ENCODE data around the gene EN2.

EN2 gene

DNA sequence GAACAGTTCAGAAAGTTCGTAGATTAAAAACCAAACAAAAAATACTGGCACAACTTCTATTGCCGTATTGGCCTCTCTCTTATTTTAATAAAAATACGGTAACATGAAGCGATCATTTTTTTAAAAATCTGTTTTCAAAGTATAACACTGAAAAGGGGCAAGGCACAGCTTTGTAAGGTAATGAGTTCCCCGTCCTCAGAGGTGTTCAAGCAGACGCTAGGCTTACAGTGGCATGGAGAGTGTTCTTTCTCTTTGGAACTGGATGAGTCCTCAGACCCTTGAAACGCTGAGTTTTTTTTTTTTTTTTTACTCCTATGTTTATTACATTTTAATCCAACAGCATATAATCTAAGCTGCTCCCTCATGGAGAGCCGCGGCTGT, 7.8 kb downstream of the EN2 start:
- TF ChIP-seq ZNF384 (IDR thresholded peaks at IDR 0.05) (no peak), HDGF (IDR thresholded peaks at IDR 0.05; ENCODE audit: borderline replicate concordance) (no peak), TARDBP (IDR thresholded peaks at IDR 0.05) (no peak), NFRKB (IDR thresholded peaks at IDR 0.05) (no peak), FOXM1 (IDR thresholded peaks at IDR 0.05; ENCODE audit: borderline replicate concordance) (no peak), SP1 (IDR thresholded peaks at IDR 0.05) (no peak), FOXA1 (IDR thresholded peaks at IDR 0.05) (no peak), ARNT (IDR thresholded peaks at IDR 0.05) (no peak), CTBP1 (IDR thresholded peaks at IDR 0.05; ENCODE audit: borderline replicate concordance) (no peak), BHLHE40 (IDR thresholded peaks at IDR 0.05; ENCODE audit: borderline replicate concordance) (no peak), SUZ12 (IDR thresholded peaks at IDR 0.05) (no peak), L3MBTL2 (conservative IDR thresholded peaks at IDR 0.05) (no peak), FOXK2 (IDR thresholded peaks at IDR 0.05) (no peak), ELF4 (IDR thresholded peaks at IDR 0.05) (no peak), LEF1 (IDR thresholded peaks at IDR 0.05; ENCODE audit: borderline replicate concordance) (no peak)
- TF ChIP-seq, protein P1, sequence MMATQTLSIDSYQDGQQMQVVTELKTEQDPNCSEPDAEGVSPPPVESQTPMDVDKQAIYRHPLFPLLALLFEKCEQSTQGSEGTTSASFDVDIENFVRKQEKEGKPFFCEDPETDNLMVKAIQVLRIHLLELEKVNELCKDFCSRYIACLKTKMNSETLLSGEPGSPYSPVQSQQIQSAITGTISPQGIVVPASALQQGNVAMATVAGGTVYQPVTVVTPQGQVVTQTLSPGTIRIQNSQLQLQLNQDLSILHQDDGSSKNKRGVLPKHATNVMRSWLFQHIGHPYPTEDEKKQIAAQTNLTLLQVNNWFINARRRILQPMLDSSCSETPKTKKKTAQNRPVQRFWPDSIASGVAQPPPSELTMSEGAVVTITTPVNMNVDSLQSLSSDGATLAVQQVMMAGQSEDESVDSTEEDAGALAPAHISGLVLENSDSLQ (IDR thresholded peaks at IDR 0.05) = no peak
- DNase-seq (ENCODE audit: extremely low spot score) = no peak
- POLR2A ChIA-PET = no interaction called here
- CTCF ChIA-PET = interaction anchor here (0.6 kb wide), 1 partner anchor 22 kb away, joined by 9 read pairs; no protein-coding TSS in a partner anchor

DNA sequence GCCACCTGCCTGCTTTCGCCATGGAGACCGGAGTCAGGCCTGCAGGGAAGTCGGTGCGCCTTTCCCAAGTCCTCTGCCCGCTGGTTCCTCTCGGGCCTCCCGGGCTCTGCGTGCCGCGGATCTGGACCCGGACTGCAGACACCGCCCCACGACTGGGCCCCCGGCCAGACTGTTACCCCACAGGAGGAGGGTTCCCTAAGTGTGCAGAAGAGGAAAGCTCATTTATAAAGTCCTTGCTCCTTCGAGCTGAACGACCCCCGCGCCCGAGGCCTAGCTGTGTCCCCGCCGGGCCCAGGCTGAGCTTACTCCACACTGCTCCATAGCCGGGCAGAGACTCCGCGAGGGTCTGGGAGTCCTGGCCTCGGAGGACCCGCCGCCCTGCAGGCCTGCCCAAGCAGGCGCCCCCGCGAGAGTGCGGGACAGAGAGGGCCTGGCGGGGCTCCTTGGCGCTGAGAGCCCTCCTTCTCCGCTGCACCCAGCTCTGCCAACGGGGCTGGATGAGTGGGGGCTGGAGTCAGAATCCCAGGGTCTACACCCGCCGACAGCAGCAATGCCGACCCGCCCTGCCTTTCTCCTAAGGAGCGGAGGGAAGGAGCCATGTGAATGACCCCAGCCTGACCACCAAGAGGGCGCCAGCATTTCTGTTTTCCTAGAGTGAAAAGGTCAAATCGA, 8.3 kb downstream of the EN2 start:
- TF ChIP-seq TARDBP (IDR thresholded peaks at IDR 0.05) (no peak), SP1 (IDR thresholded peaks at IDR 0.05) (no peak), FOXK2 (IDR thresholded peaks at IDR 0.05) (no peak), ARNT (IDR thresholded peaks at IDR 0.05) (no peak), HDGF (IDR thresholded peaks at IDR 0.05; ENCODE audit: borderline replicate concordance) (no peak)
- ChIA-PET CTCF (interaction anchor here (0.6 kb wide), 1 partner anchor 22 kb away, joined by 9 read pairs; no protein-coding TSS in a partner anchor), POLR2A (no interaction called here)
- DNase-seq (ENCODE audit: extremely low spot score) = no peak

DNA sequence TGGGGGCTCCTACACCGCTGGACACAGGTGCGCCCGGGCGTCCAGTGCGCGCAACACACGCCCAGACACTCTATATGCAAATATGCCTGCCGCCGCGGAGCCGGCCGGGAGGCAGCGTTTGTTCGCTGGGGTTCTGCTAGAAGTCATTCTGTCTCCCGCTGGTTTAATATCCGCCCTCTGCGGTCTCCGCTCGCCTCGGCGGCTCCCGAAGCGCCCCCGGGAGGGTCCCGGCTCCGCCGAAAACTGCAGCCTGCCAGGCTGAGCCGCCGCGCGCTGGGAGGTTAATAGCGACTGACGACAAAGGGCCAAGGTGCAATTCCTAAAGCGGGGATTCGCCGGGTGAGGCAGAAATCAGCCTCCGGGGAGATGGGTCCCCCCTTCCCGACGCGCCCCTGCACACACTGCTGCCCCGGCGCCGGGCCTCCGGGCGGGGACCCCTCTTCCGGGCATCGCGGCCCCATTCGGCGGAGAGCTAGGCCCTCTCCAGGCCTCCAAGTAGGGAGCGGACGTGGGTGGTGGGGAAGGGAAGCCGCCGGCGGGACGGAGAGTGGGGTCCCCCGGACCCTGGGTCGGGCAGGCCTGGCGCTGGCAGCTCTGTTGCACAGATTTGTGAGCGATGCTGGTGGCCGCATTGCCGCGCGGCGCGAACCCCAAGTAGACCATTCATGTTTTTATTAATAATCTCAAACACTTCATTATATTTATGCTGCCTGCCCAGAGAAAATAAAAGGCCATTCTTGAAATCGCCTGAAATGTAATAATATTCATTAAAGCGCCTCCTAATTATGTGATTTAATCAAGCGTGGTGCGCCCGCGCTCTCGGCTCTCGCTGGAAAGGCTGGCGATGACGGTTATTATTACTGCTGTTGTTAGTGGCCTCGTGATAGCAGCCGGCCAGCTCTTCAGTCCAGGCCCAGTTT, 9.1 kb downstream of the EN2 start:
- no peak for TF ChIP-seq HDGF (IDR thresholded peaks at IDR 0.05; ENCODE audit: borderline replicate concordance)
- no peak for TF ChIP-seq SP1 (IDR thresholded peaks at IDR 0.05)
- no peak for TF ChIP-seq FOXA1 (IDR thresholded peaks at IDR 0.05)
- CTCF ChIA-PET = no interaction called here
- no peak for DNase-seq (ENCODE audit: extremely low spot score)
- POLR2A ChIA-PET = no interaction called here

DNA sequence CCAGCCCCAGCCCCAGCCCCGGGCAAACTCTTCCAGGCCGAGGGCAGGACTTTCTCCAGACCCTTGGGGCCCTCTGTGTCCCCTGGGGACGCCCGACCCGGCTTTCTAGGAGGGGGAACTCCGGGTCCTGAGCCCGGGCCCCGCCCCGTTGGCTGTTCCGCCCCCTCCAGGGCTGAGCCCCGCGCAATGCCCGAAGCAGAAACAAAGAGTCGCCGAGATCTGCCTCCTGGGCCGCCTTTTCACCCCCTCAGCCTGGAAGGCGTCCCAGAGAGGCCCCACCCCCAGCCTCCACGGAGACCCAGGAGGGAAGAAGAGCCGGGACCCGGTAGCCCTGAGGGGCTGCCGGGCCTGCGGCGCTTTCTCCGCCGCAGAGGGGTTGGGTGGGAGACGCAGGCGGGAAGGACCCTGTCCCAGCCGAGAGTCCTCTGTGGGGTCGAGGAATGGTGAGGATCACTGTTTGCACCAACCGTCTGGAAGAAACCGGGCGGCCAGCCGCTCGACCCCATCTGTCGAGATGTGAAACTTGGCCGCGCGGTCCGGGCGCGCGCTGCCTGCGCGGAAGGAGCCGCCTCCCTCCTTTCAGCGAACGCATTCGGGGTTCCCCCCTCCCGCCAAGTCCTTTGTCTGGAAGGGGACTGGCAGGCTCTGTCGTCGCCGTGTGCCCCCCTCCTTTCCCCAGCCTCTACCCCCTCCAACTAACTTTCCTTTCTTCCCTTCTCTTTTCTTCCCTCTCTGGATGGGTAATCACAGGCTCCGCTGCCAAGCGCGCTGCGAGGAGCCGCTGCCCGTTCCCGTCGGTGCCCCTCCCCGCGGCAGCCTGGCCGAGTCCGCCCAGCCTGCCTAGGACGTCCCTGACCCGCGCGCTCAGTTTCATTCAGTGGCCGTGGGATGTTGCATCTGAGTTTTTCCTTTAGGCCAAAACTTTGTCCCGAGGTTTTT, 10.2 kb downstream of the EN2 start:
- DNase-seq (ENCODE audit: extremely low spot score) = no peak
- CTCF ChIA-PET = no interaction called here
- POLR2A ChIA-PET = no interaction called here
- TF ChIP-seq ELF4 (IDR thresholded peaks at IDR 0.05) (no peak), HDGF (IDR thresholded peaks at IDR 0.05; ENCODE audit: borderline replicate concordance) (no peak), CTBP1 (IDR thresholded peaks at IDR 0.05; ENCODE audit: borderline replicate concordance) (no peak), L3MBTL2 (conservative IDR thresholded peaks at IDR 0.05) (no peak), ARNT (IDR thresholded peaks at IDR 0.05) (no peak), SP1 (IDR thresholded peaks at IDR 0.05) (no peak), FOXK2 (IDR thresholded peaks at IDR 0.05) (no peak), LEF1 (IDR thresholded peaks at IDR 0.05; ENCODE audit: borderline replicate concordance) (no peak), ZNF384 (IDR thresholded peaks at IDR 0.05) (no peak)

DNA sequence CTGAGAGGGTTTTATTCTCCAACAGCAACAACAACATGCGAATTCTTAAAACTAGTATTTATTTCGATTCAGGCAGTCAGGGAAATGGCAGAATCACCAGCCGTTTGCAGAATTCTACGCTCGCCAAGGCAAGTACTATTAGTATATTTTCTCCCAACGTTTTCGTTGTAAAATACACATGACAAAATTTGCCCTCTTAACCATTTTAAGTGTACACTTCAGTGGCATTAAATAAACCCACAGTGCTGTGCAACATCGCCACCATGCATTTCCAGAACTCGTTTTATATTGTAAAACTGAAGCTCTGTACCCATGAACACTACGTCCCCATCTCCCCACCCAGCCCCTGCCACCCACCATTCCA, 10.8 kb downstream of the EN2 start:
- POLR2A ChIA-PET = no interaction called here
- TF ChIP-seq CTBP1 (IDR thresholded peaks at IDR 0.05; ENCODE audit: borderline replicate concordance) = no peak
- TF ChIP-seq, protein P1 (IDR thresholded peaks at IDR 0.05) = no peak
- no peak for TF ChIP-seq ZNF384 (IDR thresholded peaks at IDR 0.05)
- no peak for TF ChIP-seq FOXA1 (IDR thresholded peaks at IDR 0.05)
- no peak for TF ChIP-seq FOXK2 (IDR thresholded peaks at IDR 0.05)
- no peak for TF ChIP-seq L3MBTL2 (conservative IDR thresholded peaks at IDR 0.05)
- no peak for TF ChIP-seq HDGF (IDR thresholded peaks at IDR 0.05; ENCODE audit: borderline replicate concordance)
- TF ChIP-seq SUZ12 (IDR thresholded peaks at IDR 0.05) = no peak
- DNase-seq (ENCODE audit: extremely low spot score) = no peak
- CTCF ChIA-PET = no interaction called here

DNA sequence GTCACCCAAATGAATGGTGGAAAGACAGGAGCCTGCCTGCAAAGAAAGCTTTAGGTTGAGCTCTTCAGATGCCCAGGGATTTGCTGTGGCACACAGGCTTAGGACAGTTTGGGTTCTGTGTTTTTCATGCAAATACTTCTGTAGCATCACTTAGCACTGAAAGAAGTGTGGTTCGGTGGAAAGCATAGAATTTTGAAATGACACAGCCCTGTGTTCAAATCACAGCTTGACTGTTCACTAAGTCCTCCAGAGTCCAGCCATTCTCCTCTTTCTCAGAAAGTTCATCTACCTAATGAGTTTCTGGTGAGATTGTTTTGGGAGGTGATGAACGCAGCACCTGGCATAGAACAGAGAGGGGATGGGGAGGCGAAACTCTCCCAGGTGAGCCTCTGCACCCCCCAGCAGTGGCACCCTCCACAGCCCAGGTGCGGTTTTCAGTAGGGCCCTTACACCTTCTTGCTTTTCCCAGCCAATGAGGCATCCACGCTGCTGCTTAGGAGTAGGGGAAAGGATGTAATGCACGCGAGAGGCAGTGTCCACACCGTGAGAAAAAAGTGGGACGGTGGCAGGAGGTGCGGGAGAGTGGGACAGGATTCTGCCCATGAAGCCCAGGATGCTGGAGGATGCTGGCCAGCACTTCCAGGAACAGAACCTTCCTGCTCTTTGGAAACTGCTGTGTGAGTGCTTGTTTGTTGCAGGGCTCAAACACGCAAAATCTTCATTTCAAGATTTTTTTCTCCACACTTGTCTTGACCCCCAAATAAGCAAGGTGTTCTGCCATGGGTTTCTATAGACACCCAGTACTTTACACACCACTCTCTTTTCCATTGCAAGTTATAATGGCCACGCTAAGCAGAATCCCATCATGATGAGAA, 11.6 kb downstream of the EN2 start:
- CTCF ChIA-PET = no interaction called here
- POLR2A ChIA-PET = no interaction called here
- no peak for DNase-seq (ENCODE audit: extremely low spot score)
- TF ChIP-seq LEF1 (IDR thresholded peaks at IDR 0.05; ENCODE audit: borderline replicate concordance) = no peak
- no peak for TF ChIP-seq TARDBP (IDR thresholded peaks at IDR 0.05)
- no peak for TF ChIP-seq FOXA1 (IDR thresholded peaks at IDR 0.05)
- TF ChIP-seq, protein P1 (IDR thresholded peaks at IDR 0.05) = no peak
- no peak for TF ChIP-seq NFRKB (IDR thresholded peaks at IDR 0.05)
- TF ChIP-seq FOXK2 (IDR thresholded peaks at IDR 0.05) = no peak
- TF ChIP-seq SP1 (IDR thresholded peaks at IDR 0.05) = no peak
- TF ChIP-seq ZNF384 (IDR thresholded peaks at IDR 0.05) = no peak
- TF ChIP-seq HDGF (IDR thresholded peaks at IDR 0.05; ENCODE audit: borderline replicate concordance) = no peak
- no peak for TF ChIP-seq SUZ12 (IDR thresholded peaks at IDR 0.05)
- TF ChIP-seq FOXM1 (IDR thresholded peaks at IDR 0.05; ENCODE audit: borderline replicate concordance) = no peak
- no peak for TF ChIP-seq ARNT (IDR thresholded peaks at IDR 0.05)
- no peak for TF ChIP-seq BHLHE40 (IDR thresholded peaks at IDR 0.05; ENCODE audit: borderline replicate concordance)
